Stimulated activated CD4-positive, alpha-beta T cell treated with anti-CD3 and anti-CD28 coated beads, TNF-alpha, amount 100 ng/mL, for 1 hour (primary cell): ENCODE measurements around the gene AP1S1.
A peak's percentile ranks its signal among the peaks of the same experiment; 100 is the strongest.
"Not testable (repeated sequence)": the region's sequence is repeated elsewhere in the genome, so short reads cannot be mapped to it uniquely, and the experiment has no call there.

Experiments used
- DNase-seq, 3 donors: peaks; one replicate each; pipeline ENCODE4 v3.0.0-alpha.2; 2020; ENCODE audit warnings: low read depth in 3 of 3, low spot score in 1 of 3

Gene AP1S1

DNA sequence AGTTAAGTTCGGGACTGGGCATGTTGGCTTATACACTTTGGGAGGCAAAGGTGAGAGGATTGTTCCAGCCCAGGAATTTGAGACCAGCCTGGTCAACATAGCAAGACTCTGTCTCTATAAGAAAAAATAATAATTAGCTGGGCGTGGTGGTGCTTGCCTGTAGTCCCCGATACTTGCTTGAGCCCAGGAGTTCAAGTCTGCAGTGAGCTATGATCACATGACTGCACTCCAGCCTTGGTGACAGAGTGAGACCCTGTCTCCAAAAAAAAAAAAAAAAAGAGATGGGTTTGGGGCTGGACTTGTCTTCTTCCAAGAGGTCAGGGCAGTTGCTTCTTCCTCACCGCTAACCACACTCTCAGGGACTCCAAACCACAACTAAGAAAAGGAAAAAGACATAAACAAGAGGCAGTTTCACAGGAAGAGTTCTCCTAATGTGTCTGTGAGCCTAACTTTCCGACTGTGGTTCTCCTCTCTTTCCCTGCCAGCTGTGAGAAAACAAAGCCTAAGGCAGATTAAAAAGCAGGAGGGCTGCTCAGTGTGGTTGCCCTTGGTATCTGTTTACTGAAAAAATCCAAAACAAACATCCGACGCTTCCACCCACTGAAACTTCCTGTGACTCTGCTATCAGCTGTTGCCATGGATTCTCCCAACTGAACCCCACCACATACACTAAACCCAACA lies 29.8 kb upstream of the AP1S1 start:
- no peak for DNase-seq

GRCh38 chr7:101125989-101126650 lies 28.2 kb upstream of the AP1S1 start:
- no peak for DNase-seq

DNA sequence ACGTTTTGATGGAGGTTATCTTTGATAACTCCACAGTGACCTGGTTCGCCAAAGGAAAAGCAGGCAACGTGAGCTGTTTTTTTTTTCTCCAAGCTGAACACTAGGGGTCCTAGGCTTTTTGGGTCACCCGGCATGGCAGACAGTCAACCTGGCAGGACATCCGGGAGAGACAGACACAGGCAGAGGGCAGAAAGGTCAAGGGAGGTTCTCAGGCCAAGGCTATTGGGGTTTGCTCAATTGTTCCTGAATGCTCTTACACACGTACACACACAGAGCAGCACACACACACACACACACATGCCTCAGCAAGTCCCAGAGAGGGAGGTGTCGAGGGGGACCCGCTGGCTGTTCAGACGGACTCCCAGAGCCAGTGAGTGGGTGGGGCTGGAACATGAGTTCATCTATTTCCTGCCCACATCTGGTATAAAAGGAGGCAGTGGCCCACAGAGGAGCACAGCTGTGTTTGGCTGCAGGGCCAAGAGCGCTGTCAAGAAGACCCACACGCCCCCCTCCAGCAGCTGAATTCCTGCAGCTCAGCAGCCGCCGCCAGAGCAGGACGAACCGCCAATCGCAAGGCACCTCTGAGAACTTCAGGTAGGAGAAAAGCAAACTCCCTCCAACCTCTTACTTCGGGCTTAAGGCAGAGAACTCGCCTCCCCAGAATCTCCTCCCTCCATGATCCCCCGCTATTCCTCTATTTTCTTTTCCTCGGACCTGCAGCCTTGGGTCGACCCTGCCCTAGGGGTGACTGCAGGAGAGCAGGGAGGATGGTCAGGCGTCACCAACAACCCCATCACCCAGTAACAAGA lies 27.4 kb upstream of the AP1S1 start, which contains the start of gene SERPINE1:
Gene SERPINE1 (plus strand): TSS at position 454 of the 809 bp plus-strand sequence. CDS start 1,290 bp downstream, outside the sequence.
- DNase-seq: peak in 2 of 3 donors; percentile 19 to 23

DNA sequence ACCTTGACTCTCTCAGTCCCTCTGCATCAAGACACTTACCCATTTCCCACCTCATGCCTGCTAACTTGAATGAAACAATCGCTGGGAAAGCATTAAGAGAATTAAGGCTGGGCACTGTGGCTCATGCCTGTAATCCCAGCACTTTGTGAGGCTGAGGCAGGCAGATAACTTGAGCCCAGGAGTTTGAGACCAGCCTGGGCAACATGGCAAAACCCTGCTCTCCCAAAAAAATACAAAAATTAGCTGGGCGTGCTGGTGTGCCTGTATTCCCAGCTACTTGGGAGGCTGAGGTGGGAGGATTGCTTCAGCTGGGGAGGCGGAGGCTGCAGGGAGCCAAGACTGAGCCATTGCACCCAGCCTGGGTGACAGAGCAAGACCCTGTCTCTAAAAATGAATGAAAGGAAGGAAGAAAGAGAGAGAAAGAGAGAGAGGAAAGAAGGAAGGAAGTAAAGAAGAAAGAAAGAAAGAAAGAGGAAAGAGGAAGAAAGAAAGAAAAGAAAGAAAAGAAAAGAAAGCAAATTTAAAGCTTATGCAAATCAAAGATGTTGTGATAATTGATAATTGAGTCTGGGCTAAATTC lies 26.7 kb upstream of the AP1S1 start:
- no peak for DNase-seq

DNA sequence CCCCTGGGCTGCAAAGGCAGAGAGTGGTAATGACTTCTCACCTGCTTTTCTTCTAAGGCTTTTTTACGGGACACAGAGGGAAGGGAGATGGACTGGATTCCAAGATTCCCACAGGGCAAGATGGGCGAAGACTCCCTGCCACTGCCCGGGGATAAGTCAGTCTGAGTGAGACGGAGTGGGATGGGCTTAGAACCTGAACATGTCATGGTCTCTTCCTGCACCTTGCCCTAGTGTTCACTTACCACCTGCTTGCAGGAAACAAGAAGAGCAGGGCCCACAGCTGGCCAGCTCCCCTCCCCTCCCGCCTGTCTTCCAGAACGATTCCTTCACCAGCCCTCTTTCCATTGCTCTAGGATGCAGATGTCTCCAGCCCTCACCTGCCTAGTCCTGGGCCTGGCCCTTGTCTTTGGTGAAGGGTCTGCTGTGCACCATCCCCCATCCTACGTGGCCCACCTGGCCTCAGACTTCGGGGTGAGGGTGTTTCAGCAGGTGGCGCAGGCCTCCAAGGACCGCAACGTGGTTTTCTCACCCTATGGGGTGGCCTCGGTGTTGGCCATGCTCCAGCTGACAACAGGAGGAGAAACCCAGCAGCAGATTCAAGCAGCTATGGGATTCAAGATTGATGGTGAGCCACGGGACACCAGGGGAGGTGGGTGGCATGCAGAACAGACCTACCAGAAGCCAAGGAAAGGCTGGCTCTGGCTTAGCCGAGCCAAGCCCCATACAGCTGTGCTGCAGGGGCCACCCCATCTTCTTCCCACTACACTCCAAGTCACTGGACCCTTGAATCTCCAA lies 26.0 kb upstream of the AP1S1 start:
- no peak for DNase-seq

- DNase-seq: no peak
Observed at GRCh38 chr7:101129603-101130117, 24.6 kb upstream of the AP1S1 start.

- not testable (repeated sequence) for DNase-seq
Observed at GRCh38 chr7:101132626-101133600, 21.4 kb upstream of the AP1S1 start.

GRCh38 chr7:101133621-101134398 lies 20.5 kb upstream of the AP1S1 start:
- no peak for DNase-seq

GRCh38 chr7:101134399-101134980 lies 19.8 kb upstream of the AP1S1 start:
- DNase-seq: no peak

GRCh38 chr7:101137651-101138212 lies 16.5 kb upstream of the AP1S1 start:
- DNase-seq: no peak

DNA sequence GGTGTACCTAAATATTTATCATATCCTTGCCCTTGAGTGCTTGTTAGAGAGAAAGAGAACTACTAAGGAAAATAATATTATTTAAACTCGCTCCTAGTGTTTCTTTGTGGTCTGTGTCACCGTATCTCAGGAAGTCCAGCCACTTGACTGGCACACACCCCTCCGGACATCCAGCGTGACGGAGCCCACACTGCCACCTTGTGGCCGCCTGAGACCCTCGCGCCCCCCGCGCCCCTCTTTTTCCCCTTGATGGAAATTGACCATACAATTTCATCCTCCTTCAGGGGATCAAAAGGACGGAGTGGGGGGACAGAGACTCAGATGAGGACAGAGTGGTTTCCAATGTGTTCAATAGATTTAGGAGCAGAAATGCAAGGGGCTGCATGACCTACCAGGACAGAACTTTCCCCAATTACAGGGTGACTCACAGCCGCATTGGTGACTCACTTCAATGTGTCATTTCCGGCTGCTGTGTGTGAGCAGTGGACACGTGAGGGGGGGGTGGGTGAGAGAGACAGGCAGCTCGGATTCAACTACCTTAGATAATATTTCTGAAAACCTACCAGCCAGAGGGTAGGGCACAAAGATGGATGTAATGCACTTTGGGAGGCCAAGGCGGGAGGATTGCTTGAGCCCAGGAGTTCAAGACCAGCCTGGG lies 15.9 kb upstream of the AP1S1 start:
- peak; percentile 70 to 74 (median 71) for DNase-seq

- DNase-seq: no peak
Observed at GRCh38 chr7:101140339-101140699, 14.0 kb upstream of the AP1S1 start.

DNA sequence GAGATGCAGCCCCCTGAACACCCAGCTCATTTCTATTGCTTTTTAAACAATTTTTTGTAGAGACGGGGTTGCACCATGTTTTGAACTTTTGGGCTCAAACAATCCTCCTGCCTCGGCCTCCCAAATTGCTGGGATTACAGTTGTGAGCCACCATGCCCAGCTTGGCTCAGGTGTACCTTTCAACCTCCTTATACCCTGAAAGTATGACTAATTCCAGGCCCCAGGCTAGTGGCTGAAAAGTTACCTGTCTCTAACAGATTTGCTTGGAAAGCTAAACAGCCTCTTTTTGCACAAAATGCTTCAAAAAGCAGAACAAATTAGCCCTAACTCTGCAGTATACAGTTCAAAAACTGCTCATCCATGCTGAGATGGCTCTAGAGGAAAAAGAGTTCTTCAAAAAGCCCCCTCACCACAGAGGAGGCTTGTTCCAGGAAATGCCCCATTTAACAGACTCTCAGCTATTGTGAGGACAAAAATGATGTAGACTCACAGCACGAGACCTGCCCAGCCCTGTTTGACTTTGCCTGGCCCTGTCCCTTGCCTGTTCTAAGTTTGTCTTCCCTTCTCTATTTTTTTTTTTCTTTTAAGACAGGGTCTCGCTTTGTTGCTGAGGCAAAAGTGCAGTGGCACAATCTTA lies 13.4 kb upstream of the AP1S1 start:
- no peak for DNase-seq

DNA sequence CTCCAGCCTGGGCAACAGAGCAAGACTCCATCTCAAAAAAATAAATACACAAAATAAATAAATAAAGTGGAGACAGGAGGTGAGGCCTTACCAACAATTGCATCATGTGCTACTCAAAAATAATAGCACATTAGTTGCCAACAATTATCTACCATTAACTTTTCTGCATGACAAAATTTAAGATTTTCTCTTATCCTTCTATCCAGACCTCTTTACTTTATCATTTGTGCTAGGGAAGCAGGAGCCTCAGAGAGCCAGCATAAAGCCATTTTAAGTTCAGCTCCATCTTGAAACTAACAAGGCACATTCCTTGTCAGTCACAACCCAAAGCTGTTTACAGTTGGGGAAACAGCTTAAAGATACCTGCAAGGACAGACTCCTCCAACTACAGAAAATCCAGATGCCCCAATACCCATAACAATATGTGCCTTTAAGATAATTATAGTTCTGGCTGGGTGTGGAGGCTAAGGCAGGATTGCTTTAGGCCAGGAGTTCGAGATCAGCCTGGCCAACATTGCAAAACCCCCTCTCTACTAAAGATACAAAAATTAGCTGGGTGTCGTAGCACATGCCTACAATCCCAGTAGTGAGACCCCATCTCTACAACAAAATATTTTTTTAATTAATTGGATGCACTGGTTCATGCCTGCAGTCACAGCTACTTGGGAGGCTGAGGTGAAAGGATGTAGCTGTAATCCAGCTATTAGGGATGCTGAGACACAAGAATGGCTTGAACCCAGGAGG lies 2.2 kb upstream of the AP1S1 start:
- no peak for DNase-seq

DNA sequence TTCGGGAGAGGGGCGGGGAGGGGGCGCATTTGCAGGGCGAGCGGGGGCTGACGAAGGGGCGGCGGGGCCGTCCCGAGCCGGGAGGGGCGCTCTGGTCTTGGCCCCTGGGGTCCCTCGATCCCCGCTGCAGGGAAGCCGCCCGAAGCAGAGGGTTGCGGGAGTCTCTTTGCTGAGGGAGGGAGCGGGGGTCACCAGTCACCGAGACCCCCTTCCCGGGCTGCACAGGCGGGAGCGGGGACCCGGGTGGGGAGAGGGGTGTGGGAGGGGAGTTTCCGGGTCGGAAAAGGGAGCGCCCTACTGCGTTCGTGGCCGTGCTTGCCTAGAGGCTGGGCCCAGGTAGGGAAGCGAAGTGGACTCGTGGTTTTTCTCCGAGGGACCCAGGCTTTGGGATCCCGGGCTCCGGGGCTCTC lies 422 bp downstream of the AP1S1 start:
- DNase-seq: no peak

- no peak for DNase-seq
Observed at GRCh38 chr7:101155303-101155702, 1.0 kb downstream of the AP1S1 start.
